LNCaP clone FGC (cell line): ENCODE measurements around the gene GET4.

Experiments
- DNase-seq: peaks from one replicate; pipeline ENCODE4 v3.0.0-alpha.2; 2011; ENCODE audit warnings: low read depth
- H3K4me3 ChIP-seq: 2 replicates; pipeline ENCODE4 v1.5.1; 2011; ENCODE audit warnings: mild to moderate bottlenecking, low read depth, low read length, control low read depth
- TF ChIP-seq, protein P1 (sequence below): IDR thresholded peaks from 2 replicates; pipeline ENCODE4 v1.5.1; 2012; ENCODE audit warnings: mild to moderate bottlenecking; ENCODE audit not compliant: control insufficient read depth, insufficient read depth; ENCODE audit errors: extremely low read depth

The GET4 gene

DNA sequence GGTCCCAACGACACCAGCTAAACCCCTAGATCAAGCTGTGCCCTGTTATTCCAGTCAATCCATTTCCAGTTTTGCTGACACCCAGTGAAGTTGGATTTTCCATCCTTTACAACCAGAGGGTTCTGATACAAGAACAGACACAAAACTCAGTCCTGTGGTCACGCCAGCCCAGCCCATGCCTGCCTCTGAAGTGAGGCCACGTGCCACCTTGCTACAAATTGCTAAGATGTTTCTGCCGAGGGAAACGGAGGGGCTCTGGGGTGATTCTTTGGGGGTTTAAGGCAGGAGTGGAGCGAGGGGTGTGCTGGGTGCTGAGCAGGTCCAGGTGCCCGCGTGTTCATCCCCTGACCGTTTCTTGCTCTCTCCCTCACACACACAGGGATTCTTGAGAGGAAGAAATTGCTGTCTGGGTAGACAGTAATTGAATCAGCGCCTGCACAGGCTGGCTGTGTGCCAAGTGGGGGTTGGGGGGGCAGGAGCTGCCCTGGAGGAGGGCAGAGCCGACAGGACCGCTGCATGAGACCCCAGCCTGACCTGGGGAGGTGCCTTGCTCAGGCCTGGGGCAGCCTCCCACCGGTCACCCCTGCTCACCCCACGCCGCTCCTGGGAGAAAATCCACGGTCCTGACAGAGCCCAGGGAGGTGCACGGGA lies 40.1 kb downstream of the GET4 start:
- TF ChIP-seq, protein P1, sequence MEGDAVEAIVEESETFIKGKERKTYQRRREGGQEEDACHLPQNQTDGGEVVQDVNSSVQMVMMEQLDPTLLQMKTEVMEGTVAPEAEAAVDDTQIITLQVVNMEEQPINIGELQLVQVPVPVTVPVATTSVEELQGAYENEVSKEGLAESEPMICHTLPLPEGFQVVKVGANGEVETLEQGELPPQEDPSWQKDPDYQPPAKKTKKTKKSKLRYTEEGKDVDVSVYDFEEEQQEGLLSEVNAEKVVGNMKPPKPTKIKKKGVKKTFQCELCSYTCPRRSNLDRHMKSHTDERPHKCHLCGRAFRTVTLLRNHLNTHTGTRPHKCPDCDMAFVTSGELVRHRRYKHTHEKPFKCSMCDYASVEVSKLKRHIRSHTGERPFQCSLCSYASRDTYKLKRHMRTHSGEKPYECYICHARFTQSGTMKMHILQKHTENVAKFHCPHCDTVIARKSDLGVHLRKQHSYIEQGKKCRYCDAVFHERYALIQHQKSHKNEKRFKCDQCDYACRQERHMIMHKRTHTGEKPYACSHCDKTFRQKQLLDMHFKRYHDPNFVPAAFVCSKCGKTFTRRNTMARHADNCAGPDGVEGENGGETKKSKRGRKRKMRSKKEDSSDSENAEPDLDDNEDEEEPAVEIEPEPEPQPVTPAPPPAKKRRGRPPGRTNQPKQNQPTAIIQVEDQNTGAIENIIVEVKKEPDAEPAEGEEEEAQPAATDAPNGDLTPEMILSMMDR, result no peak
- DNase-seq, result no peak
- no peak overlapping the region for H3K4me3 ChIP-seq

DNA sequence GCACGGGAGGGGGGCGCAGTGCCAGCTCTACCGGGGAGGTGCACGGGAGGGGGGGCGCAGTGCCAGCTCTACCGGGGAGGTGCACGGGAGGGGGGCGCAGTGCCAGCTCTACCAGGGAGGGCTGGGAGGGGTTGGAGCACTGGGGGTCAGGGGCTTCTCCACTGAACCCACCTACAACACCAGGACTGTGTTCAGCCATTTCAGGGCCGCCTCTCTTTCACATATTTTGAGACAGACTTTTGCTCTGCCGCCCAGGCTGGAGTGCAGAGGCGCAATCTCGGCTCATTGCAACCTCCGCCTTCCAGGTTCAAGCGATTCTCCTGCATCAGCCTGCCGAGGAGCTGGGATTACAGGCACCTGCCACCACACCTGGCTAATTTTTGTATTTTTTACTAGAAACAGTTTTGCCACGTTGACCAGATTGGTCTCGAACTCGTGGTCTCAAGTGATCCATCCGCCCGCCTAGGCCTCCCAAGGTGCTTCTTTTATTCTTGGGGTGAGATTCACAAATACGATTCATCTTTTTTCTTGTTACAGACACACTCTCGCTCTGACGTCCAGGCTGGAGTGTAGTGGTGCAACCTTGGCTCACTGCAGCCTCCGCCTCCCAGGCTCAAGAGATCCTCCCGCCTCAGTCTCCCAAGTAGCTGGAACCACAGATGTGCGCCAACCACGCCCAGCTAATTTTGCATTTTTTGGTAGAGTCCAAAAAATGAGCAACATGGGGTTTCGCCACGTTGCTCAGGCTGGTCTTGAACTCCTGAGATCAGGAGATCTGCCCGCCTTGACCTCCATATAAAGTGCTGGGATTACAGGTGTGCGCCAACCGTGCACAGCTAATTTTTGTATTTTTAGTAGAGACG lies 41.1 kb downstream of the GET4 start:
- DNase-seq, result no peak
- no peak overlapping the region for H3K4me3 ChIP-seq
- TF ChIP-seq, protein P1, result no peak

DNA sequence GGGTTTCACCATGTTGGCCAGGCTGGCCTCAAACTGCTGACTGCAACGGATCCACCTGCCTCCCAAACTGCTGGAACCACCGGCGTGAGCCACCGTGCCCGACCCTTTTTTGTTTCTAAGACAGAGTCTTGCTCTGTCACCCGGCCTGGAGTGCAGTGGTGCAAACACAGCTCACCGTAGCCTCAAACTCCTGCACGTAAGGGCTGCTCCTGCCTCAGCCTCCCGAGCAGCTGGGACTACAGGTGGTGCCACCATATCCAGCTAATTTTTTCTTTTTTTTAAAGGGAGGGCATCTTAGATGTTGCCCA lies 41.7 kb downstream of the GET4 start:
- TF ChIP-seq, protein P1, result no peak
- DNase-seq, result no peak
- no peak overlapping the region for H3K4me3 ChIP-seq

DNA sequence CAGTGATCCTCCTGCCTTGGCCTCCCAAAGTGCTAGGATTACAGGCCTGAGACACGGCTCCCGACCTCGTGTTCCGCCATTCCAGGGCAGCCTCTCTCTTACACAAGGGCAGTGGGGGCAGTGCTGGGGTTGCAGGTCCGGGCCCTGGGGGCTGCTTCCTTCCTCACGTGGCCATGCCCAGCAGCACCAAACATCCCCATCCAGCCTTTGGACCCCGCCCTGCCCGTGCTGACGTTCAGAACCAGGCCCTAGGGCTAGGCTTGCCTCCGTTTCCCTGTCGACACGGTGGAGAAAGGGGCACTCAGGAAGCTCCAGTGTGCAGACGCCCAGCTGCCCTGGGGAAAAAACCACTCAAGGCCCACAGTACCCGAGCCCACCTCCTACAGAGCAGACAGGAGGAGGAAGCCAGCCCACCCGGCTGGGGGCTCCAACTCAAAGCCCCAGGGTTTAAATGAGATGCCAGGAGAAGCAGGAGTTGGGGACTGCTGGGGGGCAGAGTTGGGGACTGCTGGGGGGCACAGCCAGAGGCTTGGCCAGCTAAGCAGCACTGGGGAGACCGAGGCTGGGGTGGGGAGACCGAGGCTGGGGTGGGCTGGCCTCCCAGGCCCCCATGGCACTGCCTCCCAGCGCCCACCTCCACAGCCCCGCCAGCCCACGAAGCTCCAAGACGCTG lies 42.2 kb downstream of the GET4 start:
- TF ChIP-seq, protein P1, result no peak
- no peak overlapping the region for H3K4me3 ChIP-seq
- no peak for DNase-seq

DNA sequence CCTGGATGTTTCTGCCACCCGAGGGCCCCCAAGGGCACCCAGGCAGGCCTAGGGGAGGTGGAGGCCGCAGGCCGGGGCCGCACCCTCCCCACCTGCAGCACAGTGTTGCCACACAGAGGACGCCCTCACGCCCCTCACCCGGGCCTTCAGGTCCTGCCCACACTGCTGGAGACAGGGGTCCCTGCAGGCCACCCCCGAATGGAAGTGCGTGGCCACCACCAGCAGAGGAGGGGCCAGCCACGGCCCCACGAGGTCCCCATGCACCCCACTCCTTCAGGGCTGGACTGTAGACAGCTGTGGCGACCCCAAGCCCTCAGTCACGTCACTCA lies 42.7 kb downstream of the GET4 start:
- TF ChIP-seq, protein P1, result no peak
- no peak for DNase-seq
- H3K4me3 ChIP-seq, result no peak overlapping the region

DNA sequence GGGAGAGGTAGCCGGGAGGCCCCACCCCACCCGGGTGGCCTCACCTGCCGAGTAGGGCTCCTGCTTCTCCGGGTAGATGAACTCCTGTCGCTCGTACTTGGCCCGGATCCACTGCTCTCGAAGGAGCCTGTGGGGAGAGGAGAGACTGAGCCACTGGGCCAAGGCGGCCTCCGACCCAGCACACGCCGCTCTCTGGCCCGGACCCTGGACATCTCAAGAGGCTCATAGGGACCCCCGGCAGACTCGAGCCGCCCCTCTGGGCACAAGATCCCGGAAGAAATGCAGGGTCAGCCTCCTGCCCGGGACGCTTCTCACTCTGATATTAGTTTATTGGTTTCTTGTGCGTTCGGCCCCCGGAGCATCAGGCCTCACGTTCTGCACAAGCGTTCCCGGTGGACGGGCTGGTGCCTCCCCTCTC lies 43.6 kb downstream of the GET4 start:
- TF ChIP-seq, protein P1, result no peak
- H3K4me3 ChIP-seq, result no peak overlapping the region
- no peak for DNase-seq
